ENCODE data around the gene PHLPP1. TPM values are rescaled to one million over a fixed set of nuclear protein-coding genes. Genes with fewer than 3 reads are reported as not detected.
"Not testable (repeated sequence)": the region's sequence is repeated elsewhere in the genome, so short reads cannot be mapped to it uniquely, and the experiment has no call there.

The PHLPP1 gene
- total RNA-seq, 1 donor from 2014 or later, result 33.2 TPM

GRCh38 chr18:62883937-62884735 is 168.8 kb downstream of the PHLPP1 start:
- DNase-seq (ENCODE audit: low spot score), result no peak

- DNase-seq (ENCODE audit: low spot score), result no peak
These were observed 170.5 kb downstream of the PHLPP1 start for GRCh38 chr18:62885804-62886203.

- no peak for DNase-seq (ENCODE audit: low spot score)
These were observed 179.5 kb downstream of the PHLPP1 start for GRCh38 chr18:62894681-62895390.

GRCh38 chr18:62897153-62897552 is 181.8 kb downstream of the PHLPP1 start:
- no peak for DNase-seq (ENCODE audit: low spot score)

GRCh38 chr18:62898359-62898758 is 183.0 kb downstream of the PHLPP1 start:
- DNase-seq (ENCODE audit: low spot score), result no peak

- DNase-seq (ENCODE audit: low spot score), result no peak
These were observed 184.2 kb downstream of the PHLPP1 start for GRCh38 chr18:62899534-62899933.

GRCh38 chr18:62900132-62900883 is 185.0 kb downstream of the PHLPP1 start:
- no peak for DNase-seq (ENCODE audit: low spot score)

- no peak for DNase-seq (ENCODE audit: low spot score)
These were observed 187.4 kb downstream of the PHLPP1 start for GRCh38 chr18:62902776-62903175.

GRCh38 chr18:62904396-62905285 is 189.3 kb downstream of the PHLPP1 start:
- no peak for DNase-seq (ENCODE audit: low spot score)

- no peak for DNase-seq (ENCODE audit: low spot score)
These were observed 197.5 kb downstream of the PHLPP1 start for GRCh38 chr18:62912885-62913284.

- DNase-seq (ENCODE audit: low spot score), result not testable (repeated sequence)
These were observed 198.5 kb downstream of the PHLPP1 start for GRCh38 chr18:62913824-62914223.

GRCh38 chr18:62914871-62915392 is 199.6 kb downstream of the PHLPP1 start:
- DNase-seq (ENCODE audit: low spot score), result no peak

GRCh38 chr18:62918361-62918760 is 203.0 kb downstream of the PHLPP1 start:
- no peak for DNase-seq (ENCODE audit: low spot score)

- DNase-seq (ENCODE audit: low spot score), result no peak
These were observed 203.9 kb downstream of the PHLPP1 start for GRCh38 chr18:62919109-62919838.

- no peak for DNase-seq (ENCODE audit: low spot score)
These were observed 209.8 kb downstream of the PHLPP1 start for GRCh38 chr18:62925031-62925688.

GRCh38 chr18:62928326-62928725 is 213.0 kb downstream of the PHLPP1 start:
- DNase-seq (ENCODE audit: low spot score), result no peak

- DNase-seq (ENCODE audit: low spot score), result no peak
These were observed 218.0 kb downstream of the PHLPP1 start for GRCh38 chr18:62933261-62933887.

- no peak for DNase-seq (ENCODE audit: low spot score)
These were observed 220.7 kb downstream of the PHLPP1 start for GRCh38 chr18:62935994-62936393.

GRCh38 chr18:62937065-62937464 is 221.7 kb downstream of the PHLPP1 start:
- DNase-seq (ENCODE audit: low spot score), result no peak

Data from mucosa of gallbladder (tissue), 1 donor.